ENCODE measurements around the gene MED13L. TPM values are rescaled to one million over a fixed set of nuclear protein-coding genes. Genes with fewer than 3 reads are reported as not detected.

MED13L gene
- total RNA-seq, 1 experiment from 2014 or later, result 80.5 TPM

- Mint-ChIP-seq H3K27me3 (ENCODE audit: low read depth) (no peaks in the 10 kb centered on the region), H3K36me3 (no peaks in the 10 kb centered on the region), H3K27ac (no peak overlapping the region), H3K9me3 (no peaks in the 10 kb centered on the region), H3K4me1 (no peaks in the 10 kb centered on the region; the same call in 1 of the 2 replicates), H3K4me3 (no peak overlapping the region)
- ATAC-seq, result no peak
- ChIA-PET POLR2A (no interaction called here), CTCF (interaction anchor here (1.0 to 1.1 kb wide), 2 partner anchors 24 to 111 kb away, joined by 3 read pairs; no protein-coding TSS in a partner anchor)
- DNase-seq (ENCODE audit: low spot score), result no peak
- TF ChIP-seq NFATC4 (CRISPR knock-in tag; IDR thresholded peaks at IDR 0.05) (no peak), AR (CRISPR knock-in tag; IDR thresholded peaks at IDR 0.05) (no peak), KAT7 (CRISPR knock-in tag; IDR thresholded peaks at IDR 0.05; ENCODE audit: borderline replicate concordance) (no peak), MAX (CRISPR knock-in tag; IDR thresholded peaks at IDR 0.05) (no peak), IRF2 (CRISPR knock-in tag; IDR thresholded peaks at IDR 0.05; ENCODE audit: borderline replicate concordance, low read depth) (no peak), TEAD4 (CRISPR knock-in tag; IDR thresholded peaks at IDR 0.05) (no peak), ETV6 (CRISPR knock-in tag; IDR thresholded peaks at IDR 0.05) (no peak), ZNF317 (CRISPR knock-in tag; IDR thresholded peaks at IDR 0.05; ENCODE audit: borderline replicate concordance, low read depth) (no peak)
- TF ChIP-seq, protein P1, sequence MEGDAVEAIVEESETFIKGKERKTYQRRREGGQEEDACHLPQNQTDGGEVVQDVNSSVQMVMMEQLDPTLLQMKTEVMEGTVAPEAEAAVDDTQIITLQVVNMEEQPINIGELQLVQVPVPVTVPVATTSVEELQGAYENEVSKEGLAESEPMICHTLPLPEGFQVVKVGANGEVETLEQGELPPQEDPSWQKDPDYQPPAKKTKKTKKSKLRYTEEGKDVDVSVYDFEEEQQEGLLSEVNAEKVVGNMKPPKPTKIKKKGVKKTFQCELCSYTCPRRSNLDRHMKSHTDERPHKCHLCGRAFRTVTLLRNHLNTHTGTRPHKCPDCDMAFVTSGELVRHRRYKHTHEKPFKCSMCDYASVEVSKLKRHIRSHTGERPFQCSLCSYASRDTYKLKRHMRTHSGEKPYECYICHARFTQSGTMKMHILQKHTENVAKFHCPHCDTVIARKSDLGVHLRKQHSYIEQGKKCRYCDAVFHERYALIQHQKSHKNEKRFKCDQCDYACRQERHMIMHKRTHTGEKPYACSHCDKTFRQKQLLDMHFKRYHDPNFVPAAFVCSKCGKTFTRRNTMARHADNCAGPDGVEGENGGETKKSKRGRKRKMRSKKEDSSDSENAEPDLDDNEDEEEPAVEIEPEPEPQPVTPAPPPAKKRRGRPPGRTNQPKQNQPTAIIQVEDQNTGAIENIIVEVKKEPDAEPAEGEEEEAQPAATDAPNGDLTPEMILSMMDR (IDR thresholded peaks at IDR 0.05), result no peak
- TF ChIP-seq, protein P2, sequence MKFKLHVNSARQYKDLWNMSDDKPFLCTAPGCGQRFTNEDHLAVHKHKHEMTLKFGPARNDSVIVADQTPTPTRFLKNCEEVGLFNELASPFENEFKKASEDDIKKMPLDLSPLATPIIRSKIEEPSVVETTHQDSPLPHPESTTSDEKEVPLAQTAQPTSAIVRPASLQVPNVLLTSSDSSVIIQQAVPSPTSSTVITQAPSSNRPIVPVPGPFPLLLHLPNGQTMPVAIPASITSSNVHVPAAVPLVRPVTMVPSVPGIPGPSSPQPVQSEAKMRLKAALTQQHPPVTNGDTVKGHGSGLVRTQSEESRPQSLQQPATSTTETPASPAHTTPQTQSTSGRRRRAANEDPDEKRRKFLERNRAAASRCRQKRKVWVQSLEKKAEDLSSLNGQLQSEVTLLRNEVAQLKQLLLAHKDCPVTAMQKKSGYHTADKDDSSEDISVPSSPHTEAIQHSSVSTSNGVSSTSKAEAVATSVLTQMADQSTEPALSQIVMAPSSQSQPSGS (CRISPR knock-in tag; IDR thresholded peaks at IDR 0.05; ENCODE audit: borderline replicate concordance, low read depth), result no peak
- TF ChIP-seq, protein P3, sequence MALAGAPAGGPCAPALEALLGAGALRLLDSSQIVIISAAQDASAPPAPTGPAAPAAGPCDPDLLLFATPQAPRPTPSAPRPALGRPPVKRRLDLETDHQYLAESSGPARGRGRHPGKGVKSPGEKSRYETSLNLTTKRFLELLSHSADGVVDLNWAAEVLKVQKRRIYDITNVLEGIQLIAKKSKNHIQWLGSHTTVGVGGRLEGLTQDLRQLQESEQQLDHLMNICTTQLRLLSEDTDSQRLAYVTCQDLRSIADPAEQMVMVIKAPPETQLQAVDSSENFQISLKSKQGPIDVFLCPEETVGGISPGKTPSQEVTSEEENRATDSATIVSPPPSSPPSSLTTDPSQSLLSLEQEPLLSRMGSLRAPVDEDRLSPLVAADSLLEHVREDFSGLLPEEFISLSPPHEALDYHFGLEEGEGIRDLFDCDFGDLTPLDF (CRISPR knock-in tag; IDR thresholded peaks at IDR 0.05), result no peak
Observed at GRCh38 chr12:116094475-116094874, 183.0 kb downstream of the MED13L start.

- Mint-ChIP-seq H3K27ac (no peak overlapping the region), H3K9me3 (no peaks in the 10 kb centered on the region), H3K4me1 (peaks cover 3% of the 10 kb centered on the region; the same call in 1 of the 2 replicates), H3K27me3 (ENCODE audit: low read depth) (no peaks in the 10 kb centered on the region), H3K4me3 (no peak overlapping the region), H3K36me3 (no peaks in the 10 kb centered on the region)
- DNase-seq (ENCODE audit: low spot score) (no peak), ATAC-seq (no peak)
- ChIA-PET CTCF (no interaction called here), POLR2A (no interaction called here)
- TF ChIP-seq ZNF512 (CRISPR knock-in tag; IDR thresholded peaks at IDR 0.05; ENCODE audit: borderline replicate concordance) (no peak), ZBTB21 (CRISPR knock-in tag; IDR thresholded peaks at IDR 0.05; ENCODE audit: borderline replicate concordance) (no peak), STAT6 (CRISPR knock-in tag; conservative IDR thresholded peaks at IDR 0.05; ENCODE audit: low read depth) (no peak), PRRX2 (CRISPR knock-in tag; IDR thresholded peaks at IDR 0.05) (no peak), NR2C2 (CRISPR knock-in tag; IDR thresholded peaks at IDR 0.05) (no peak), ZNF671 (CRISPR knock-in tag; IDR thresholded peaks at IDR 0.05) (no peak)
- TF ChIP-seq, protein P4, sequence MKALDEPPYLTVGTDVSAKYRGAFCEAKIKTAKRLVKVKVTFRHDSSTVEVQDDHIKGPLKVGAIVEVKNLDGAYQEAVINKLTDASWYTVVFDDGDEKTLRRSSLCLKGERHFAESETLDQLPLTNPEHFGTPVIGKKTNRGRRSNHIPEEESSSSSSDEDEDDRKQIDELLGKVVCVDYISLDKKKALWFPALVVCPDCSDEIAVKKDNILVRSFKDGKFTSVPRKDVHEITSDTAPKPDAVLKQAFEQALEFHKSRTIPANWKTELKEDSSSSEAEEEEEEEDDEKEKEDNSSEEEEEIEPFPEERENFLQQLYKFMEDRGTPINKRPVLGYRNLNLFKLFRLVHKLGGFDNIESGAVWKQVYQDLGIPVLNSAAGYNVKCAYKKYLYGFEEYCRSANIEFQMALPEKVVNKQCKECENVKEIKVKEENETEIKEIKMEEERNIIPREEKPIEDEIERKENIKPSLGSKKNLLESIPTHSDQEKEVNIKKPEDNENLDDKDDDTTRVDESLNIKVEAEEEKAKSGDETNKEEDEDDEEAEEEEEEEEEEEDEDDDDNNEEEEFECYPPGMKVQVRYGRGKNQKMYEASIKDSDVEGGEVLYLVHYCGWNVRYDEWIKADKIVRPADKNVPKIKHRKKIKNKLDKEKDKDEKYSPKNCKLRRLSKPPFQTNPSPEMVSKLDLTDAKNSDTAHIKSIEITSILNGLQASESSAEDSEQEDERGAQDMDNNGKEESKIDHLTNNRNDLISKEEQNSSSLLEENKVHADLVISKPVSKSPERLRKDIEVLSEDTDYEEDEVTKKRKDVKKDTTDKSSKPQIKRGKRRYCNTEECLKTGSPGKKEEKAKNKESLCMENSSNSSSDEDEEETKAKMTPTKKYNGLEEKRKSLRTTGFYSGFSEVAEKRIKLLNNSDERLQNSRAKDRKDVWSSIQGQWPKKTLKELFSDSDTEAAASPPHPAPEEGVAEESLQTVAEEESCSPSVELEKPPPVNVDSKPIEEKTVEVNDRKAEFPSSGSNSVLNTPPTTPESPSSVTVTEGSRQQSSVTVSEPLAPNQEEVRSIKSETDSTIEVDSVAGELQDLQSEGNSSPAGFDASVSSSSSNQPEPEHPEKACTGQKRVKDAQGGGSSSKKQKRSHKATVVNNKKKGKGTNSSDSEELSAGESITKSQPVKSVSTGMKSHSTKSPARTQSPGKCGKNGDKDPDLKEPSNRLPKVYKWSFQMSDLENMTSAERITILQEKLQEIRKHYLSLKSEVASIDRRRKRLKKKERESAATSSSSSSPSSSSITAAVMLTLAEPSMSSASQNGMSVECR (CRISPR knock-in tag; IDR thresholded peaks at IDR 0.05; ENCODE audit: borderline replicate concordance), result no peak
Observed at GRCh38 chr12:116093915-116094314, 183.6 kb downstream of the MED13L start.

Measured in WTC11 (cell line).